HG03520 (cell line): ENCODE data around the gene RAB25.
"Not testable (repeated sequence)": the region's sequence is repeated elsewhere in the genome, so short reads cannot be mapped to it uniquely, and the experiment has no call there.

Experiments used
- ATAC-seq: cut with Tn5 transposase; IDR thresholded peaks from one replicate; pipeline ENCODE4 v1.9.1; 2021; ENCODE audit warnings: mild to moderate bottlenecking, moderate library complexity; ENCODE audit not compliant: unreplicated experiment

RAB25 gene

DNA sequence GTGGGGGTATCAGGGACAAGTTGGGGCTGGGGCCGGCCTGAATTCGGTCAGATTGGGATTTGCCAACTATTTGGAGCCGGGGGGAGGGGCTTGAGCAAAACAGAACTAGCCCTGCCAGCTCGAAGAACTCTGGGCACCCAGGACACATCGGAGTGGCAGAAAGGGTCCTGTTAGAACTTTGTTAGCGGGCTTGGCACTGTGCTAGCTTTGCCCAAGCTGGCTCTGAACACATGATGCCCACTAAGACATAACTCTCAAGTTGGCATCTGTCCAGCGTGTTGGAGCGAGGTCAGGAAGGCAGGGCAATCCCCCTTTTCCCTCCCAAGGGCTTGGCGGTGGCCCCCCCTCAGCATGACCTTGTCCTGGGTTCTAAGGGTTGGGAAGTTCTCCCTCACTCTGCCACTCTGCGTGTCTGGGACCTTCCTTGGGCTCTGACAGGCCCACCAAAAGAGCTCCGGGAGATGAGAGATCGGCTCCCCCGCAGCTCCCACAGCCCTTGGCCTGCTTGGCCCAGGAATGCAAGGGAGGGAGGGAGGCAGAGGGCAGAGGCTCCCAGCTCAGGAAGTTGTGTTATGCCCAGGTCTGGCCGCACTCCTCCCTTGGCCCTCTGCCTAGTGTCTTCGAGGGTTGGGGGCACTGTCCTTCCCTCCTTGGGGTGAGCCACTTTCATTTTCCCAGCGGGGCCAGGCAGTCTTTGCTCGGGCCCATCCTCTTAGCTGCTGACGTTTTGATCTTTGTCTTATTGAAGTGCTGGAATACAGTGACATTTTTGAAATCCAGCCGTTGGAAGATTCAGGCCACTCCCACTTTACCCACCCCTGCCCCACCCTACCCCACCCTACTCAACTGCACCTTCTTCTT is 54.8 kb downstream of the RAB25 start:
- ATAC-seq: no peak

DNA sequence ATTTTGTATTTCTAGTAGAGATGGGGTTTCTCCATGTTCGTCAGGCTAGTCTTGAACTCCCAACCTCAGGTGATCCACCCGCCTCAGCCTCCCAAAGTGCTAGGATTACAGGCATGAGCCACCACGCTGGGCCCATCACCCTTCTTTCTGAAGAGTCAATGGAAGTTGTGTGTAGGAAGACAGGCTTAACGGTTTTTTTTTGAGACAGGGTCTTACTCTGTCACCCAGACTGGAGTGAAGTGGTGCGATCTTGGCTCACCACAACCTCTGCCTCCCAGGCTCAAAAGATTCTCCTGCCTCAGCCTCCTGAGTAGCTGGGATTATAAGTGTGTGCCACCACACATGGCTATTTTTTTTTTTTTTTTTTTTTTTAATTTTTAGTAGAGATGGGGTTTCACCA is 55.8 kb downstream of the RAB25 start:
- ATAC-seq: not testable (repeated sequence)

DNA sequence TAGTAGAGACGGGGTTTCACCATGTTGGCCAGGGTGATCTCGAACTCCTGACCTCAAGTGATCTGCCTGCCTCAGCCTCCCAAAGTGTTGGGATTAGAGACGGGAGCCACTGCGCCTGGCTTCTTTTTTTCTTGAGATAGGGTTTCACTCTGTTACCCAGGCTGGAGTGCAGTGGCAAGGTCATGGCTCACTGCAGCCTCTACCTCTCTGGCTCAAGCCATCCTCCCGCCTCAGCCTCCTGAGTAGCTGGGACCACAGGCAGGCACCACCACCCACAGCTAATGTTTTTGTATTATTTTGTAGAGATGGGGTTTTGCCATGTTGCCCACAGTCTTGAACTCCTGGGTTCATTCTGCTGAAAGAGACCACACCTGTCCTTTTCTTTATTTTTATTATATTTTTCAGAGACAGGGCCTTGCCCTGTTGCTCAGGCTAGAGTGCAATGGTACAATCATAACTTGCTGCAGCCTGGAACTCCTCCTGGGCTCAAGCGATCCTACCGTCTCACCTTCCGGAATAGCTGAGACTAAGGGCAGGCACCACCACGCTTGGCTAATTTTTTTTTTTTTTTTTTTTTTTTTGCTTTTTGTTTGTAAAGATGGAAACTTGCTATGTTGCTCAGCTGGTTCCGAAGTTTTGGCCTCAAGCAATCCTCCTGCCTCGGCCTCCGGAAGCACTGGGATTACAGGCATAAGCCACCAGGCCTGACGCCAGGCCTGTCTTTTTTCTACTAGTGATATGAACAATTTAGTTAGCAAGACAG is 56.6 kb downstream of the RAB25 start:
- ATAC-seq: no peak

DNA sequence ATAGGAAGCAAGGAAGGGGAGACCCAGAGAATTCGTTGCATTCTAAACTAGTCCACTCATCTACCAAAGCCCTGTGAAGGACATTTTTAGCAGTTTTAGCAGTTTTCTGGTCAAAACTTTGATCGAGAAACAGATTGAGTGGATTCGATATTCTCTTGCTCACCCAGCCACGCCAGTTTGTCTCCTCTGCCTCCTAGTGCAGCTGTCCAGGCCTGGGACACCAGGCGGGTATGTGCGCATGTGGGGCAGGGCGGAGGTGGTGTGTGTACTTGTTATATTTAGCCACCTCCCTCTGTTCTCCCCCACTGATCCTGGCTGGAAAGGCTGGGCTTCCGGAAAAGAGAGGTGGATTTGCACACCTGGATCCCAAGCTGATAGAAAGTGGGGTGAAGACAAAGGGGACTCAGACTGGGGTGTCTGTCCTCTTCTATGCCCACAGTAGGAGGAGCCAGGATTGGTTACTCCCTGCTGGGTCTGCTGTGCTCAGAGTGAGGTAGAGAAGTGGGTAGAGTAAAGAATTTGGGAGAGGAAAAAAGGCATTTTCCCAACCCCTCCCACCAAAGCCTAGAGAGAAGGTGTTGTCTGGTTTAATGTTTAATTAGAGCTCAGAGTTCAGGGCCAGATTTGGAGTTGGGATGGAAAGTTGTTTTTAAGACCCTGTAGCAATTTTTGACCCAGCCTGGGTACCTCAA is 57.4 kb downstream of the RAB25 start:
- no peak for ATAC-seq

- no peak for ATAC-seq
Observed at GRCh38 chr1:156119503-156120209, 58.7 kb downstream of the RAB25 start.
